ENCODE measurements around the gene GALNT17. TPM values are rescaled to one million over a fixed set of nuclear protein-coding genes. Genes with fewer than 3 reads are reported as not detected.

Gene GALNT17
- total RNA-seq, 2 experiments from 2014 or later: not detected

GRCh38 chr7:71504697-71505441, 372.9 kb downstream of the GALNT17 start:
- CTCF ChIA-PET: no interaction called here
- H3K27me3 Mint-ChIP-seq: no peaks in the 10 kb centered on the region
- H3K4me1 Mint-ChIP-seq (ENCODE audit: low read depth): no peaks in the 10 kb centered on the region
- peaks cover 8% of the 10 kb centered on the region for H3K9me3 Mint-ChIP-seq
- no peaks in the 10 kb centered on the region for H3K36me3 Mint-ChIP-seq
- no peak for DNase-seq
- H3K27ac Mint-ChIP-seq: no peak overlapping the region
- no peak overlapping the region for H3K4me3 Mint-ChIP-seq
- POLR2A ChIA-PET: no interaction called here
- intact Hi-C loops (cut with micrococcal nuclease): no loop called here

- CTCF ChIA-PET: no interaction called here
- H3K27ac Mint-ChIP-seq: no peak overlapping the region
- intact Hi-C loops (cut with micrococcal nuclease): no loop called here
- peaks cover 6% of the 10 kb centered on the region for H3K9me3 Mint-ChIP-seq
- no peak for DNase-seq
- H3K36me3 Mint-ChIP-seq: no peaks in the 10 kb centered on the region
- H3K4me1 Mint-ChIP-seq (ENCODE audit: low read depth): no peaks in the 10 kb centered on the region
- POLR2A ChIA-PET: no interaction called here
- no peaks in the 10 kb centered on the region for H3K27me3 Mint-ChIP-seq
- H3K4me3 Mint-ChIP-seq: no peak overlapping the region
Measured at GRCh38 chr7:71506822-71507221, 374.9 kb downstream of the GALNT17 start.

GRCh38 chr7:71507680-71508602, 376.0 kb downstream of the GALNT17 start:
- Mint-ChIP-seq H3K9me3 (peaks cover 6% of the 10 kb centered on the region), H3K36me3 (no peaks in the 10 kb centered on the region), H3K27me3 (no peaks in the 10 kb centered on the region), H3K4me1 (ENCODE audit: low read depth) (no peaks in the 10 kb centered on the region), H3K4me3 (no peak overlapping the region), H3K27ac (no peak overlapping the region)
- no peak for DNase-seq
- intact Hi-C loops (cut with micrococcal nuclease): no loop called here
- ChIA-PET POLR2A (no interaction called here), CTCF (no interaction called here)

- H3K27me3 Mint-ChIP-seq: no peaks in the 10 kb centered on the region
- CTCF ChIA-PET: no interaction called here
- no peak overlapping the region for H3K27ac Mint-ChIP-seq
- no peak overlapping the region for H3K4me3 Mint-ChIP-seq
- no peak for DNase-seq
- H3K36me3 Mint-ChIP-seq: peaks cover 2% of the 10 kb centered on the region
- intact Hi-C loops (cut with micrococcal nuclease): no loop called here
- POLR2A ChIA-PET: no interaction called here
- H3K4me1 Mint-ChIP-seq (ENCODE audit: low read depth): no peaks in the 10 kb centered on the region
- H3K9me3 Mint-ChIP-seq: peaks cover 10% of the 10 kb centered on the region
Measured at GRCh38 chr7:71509381-71509780, 377.4 kb downstream of the GALNT17 start.

GRCh38 chr7:71511361-71511807, 379.4 kb downstream of the GALNT17 start:
- Mint-ChIP-seq H3K4me3 (no peak overlapping the region), H3K36me3 (peaks cover 2% of the 10 kb centered on the region), H3K27ac (no peak overlapping the region), H3K27me3 (no peaks in the 10 kb centered on the region), H3K9me3 (peaks cover 22% of the 10 kb centered on the region), H3K4me1 (ENCODE audit: low read depth) (no peaks in the 10 kb centered on the region)
- DNase-seq: no peak
- ChIA-PET CTCF (no interaction called here), POLR2A (no interaction called here)
- intact Hi-C loops (cut with micrococcal nuclease): no loop called here

GRCh38 chr7:71517940-71518699, 386.2 kb downstream of the GALNT17 start:
- peaks cover 49% of the 10 kb centered on the region for H3K9me3 Mint-ChIP-seq

GRCh38 chr7:71518880-71519279, 386.9 kb downstream of the GALNT17 start:
- H3K4me1 Mint-ChIP-seq (ENCODE audit: low read depth): no peaks in the 10 kb centered on the region
- no peak overlapping the region for H3K27ac Mint-ChIP-seq

More at GRCh38 chr7:71517940-71518699, 386.2 kb downstream of the GALNT17 start:
- ChIA-PET POLR2A (no interaction called here), CTCF (no interaction called here)
- DNase-seq: no peak
- Mint-ChIP-seq H3K27me3 (no peaks in the 10 kb centered on the region), H3K4me1 (ENCODE audit: low read depth) (no peaks in the 10 kb centered on the region), H3K36me3 (peaks cover 2% of the 10 kb centered on the region), H3K27ac (no peak overlapping the region), H3K4me3 (no peak overlapping the region)
- intact Hi-C loops (cut with micrococcal nuclease): no loop called here

GRCh38 chr7:71521506-71521905, 389.6 kb downstream of the GALNT17 start:
- Mint-ChIP-seq H3K36me3 (no peaks in the 10 kb centered on the region), H3K9me3 (peaks cover 31% of the 10 kb centered on the region), H3K4me3 (no peak overlapping the region), H3K27me3 (no peaks in the 10 kb centered on the region), H3K4me1 (ENCODE audit: low read depth) (no peaks in the 10 kb centered on the region), H3K27ac (no peak overlapping the region)
- DNase-seq: no peak
- ChIA-PET POLR2A (no interaction called here), CTCF (no interaction called here)
- intact Hi-C loops (cut with micrococcal nuclease): no loop called here

More at GRCh38 chr7:71518880-71519279, 386.9 kb downstream of the GALNT17 start:
- intact Hi-C loops (cut with micrococcal nuclease): no loop called here
- Mint-ChIP-seq H3K9me3 (peaks cover 48% of the 10 kb centered on the region), H3K4me3 (no peak overlapping the region), H3K27me3 (no peaks in the 10 kb centered on the region), H3K36me3 (no peaks in the 10 kb centered on the region)
- ChIA-PET POLR2A (no interaction called here), CTCF (no interaction called here)
- DNase-seq: no peak

- DNase-seq: no peak
- ChIA-PET POLR2A (no interaction called here), CTCF (no interaction called here)
- H3K9me3 Mint-ChIP-seq: peaks cover 18% of the 10 kb centered on the region
- H3K27ac Mint-ChIP-seq: no peak overlapping the region
- H3K4me3 Mint-ChIP-seq: no peak overlapping the region
- H3K27me3 Mint-ChIP-seq: no peaks in the 10 kb centered on the region
- no peaks in the 10 kb centered on the region for H3K4me1 Mint-ChIP-seq (ENCODE audit: low read depth)
- intact Hi-C loops (cut with micrococcal nuclease): no loop called here
- H3K36me3 Mint-ChIP-seq: no peaks in the 10 kb centered on the region
Measured at GRCh38 chr7:71526106-71526505, 394.2 kb downstream of the GALNT17 start.

GRCh38 chr7:71527213-71527612, 395.3 kb downstream of the GALNT17 start:
- no peak for DNase-seq
- CTCF ChIA-PET: no interaction called here
- Mint-ChIP-seq H3K27me3 (no peaks in the 10 kb centered on the region), H3K27ac (no peak overlapping the region), H3K4me3 (no peak overlapping the region), H3K36me3 (no peaks in the 10 kb centered on the region), H3K4me1 (ENCODE audit: low read depth) (no peaks in the 10 kb centered on the region), H3K9me3 (peaks cover 12% of the 10 kb centered on the region)
- intact Hi-C loops (cut with micrococcal nuclease): no loop called here
- POLR2A ChIA-PET: no interaction called here

GRCh38 chr7:71535616-71536015, 403.7 kb downstream of the GALNT17 start:
- no peaks in the 10 kb centered on the region for H3K4me1 Mint-ChIP-seq (ENCODE audit: low read depth)
- intact Hi-C loops (cut with micrococcal nuclease): no loop called here
- ChIA-PET POLR2A (no interaction called here), CTCF (no interaction called here)
- peaks cover 18% of the 10 kb centered on the region for H3K9me3 Mint-ChIP-seq
- DNase-seq: no peak
- no peaks in the 10 kb centered on the region for H3K36me3 Mint-ChIP-seq
- no peaks in the 10 kb centered on the region for H3K27me3 Mint-ChIP-seq
- H3K4me3 Mint-ChIP-seq: no peak overlapping the region
- no peak overlapping the region for H3K27ac Mint-ChIP-seq

- POLR2A ChIA-PET: no interaction called here
Measured at GRCh38 chr7:71538210-71538609, 406.3 kb downstream of the GALNT17 start.

More at GRCh38 chr7:71538210-71538609, 406.3 kb downstream of the GALNT17 start:
- no peak overlapping the region for H3K4me3 Mint-ChIP-seq
- no peaks in the 10 kb centered on the region for H3K27me3 Mint-ChIP-seq
- no peaks in the 10 kb centered on the region for H3K36me3 Mint-ChIP-seq
- DNase-seq: no peak
- no peaks in the 10 kb centered on the region for H3K4me1 Mint-ChIP-seq (ENCODE audit: low read depth)
- CTCF ChIA-PET: no interaction called here
- intact Hi-C loops (cut with micrococcal nuclease): no loop called here
- peaks cover 18% of the 10 kb centered on the region for H3K9me3 Mint-ChIP-seq
- no peak overlapping the region for H3K27ac Mint-ChIP-seq
